ENCODE results near the gene REM1. TPM values are rescaled to one million over a fixed set of nuclear protein-coding genes. Genes with fewer than 3 reads are reported as not detected.
"Not testable (repeated sequence)": the region's sequence is repeated elsewhere in the genome, so short reads cannot be mapped to it uniquely, and the experiment has no call there.

REM1 gene
- total RNA-seq, 1 donor from 2014 or later = 4.7 TPM

- H3K36me3 ChIP-seq (ENCODE audit: control insufficient read depth in 3 of 3, insufficient read depth in 3 of 3, low read length in 3 of 3) = no peaks in the 10 kb centered on the region
- H3K27me3 ChIP-seq (ENCODE audit: control insufficient read depth in 3 of 3, insufficient read depth in 3 of 3, low read length in 3 of 3) = peaks cover 0 to 7% (median 4%) of the 10 kb centered on the region in 3 donors
Observed at GRCh38 chr20:31505903-31506302, 30.8 kb downstream of the REM1 start.

DNA sequence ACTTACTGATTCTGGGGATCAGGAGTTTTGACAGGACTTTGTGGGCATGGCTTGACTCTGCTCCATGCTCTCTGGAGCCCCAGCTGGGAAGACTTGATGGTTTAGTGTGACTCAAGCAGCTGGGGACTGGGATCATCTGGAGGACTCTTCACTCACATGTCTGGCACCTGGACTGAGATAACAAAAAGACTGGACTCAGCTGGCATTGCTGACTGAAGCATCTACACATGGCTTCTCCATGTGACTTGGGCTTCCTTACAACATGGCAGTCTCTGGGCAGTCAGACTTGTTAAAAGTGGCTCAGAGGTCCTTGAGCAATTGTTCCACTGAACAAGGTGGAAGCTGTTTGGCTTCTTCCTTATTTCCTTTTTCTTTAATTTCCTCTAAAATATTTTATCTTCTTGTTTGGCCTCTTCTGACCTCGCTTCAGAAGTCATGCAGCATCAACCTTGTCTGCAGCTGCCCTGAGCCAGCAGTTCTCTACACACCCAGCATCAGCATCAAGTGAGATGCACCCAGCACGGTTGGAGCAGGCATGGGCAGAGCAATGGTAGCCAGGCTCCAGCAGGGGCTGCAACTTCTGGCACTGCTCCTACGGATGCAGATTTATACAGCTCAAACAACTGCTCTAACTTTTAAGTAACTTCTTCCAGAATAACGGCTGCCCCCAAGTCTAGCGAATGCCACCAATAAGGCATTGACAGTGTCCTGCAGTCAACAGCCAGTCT lies 33.6 kb downstream of the REM1 start:
- Histone ChIP-seq H3K9me3 (ENCODE audit: control insufficient read depth in 3 of 3, low read length in 3 of 3) (peaks cover 0 to 4% (median 2%) of the 10 kb centered on the region in 3 donors), H3K9ac (ENCODE audit: low read depth in 1 of 3, low read length in 3 of 3) (no peak overlapping the region), H3K27me3 (ENCODE audit: control insufficient read depth in 3 of 3, insufficient read depth in 3 of 3, low read length in 3 of 3) (peaks cover 0 to 7% (median 4%) of the 10 kb centered on the region in 3 donors), H3K27ac (ENCODE audit: low read depth, low read length) (no peak overlapping the region), H3K4me1 (ENCODE audit: control insufficient read depth in 3 of 3, insufficient read depth in 3 of 3, low read length in 3 of 3) (no peaks in the 10 kb centered on the region), H3K36me3 (ENCODE audit: control insufficient read depth in 3 of 3, insufficient read depth in 3 of 3, low read length in 3 of 3) (no peaks in the 10 kb centered on the region), H3K4me3 (ENCODE audit: low read length in 3 of 3) (no peak overlapping the region)

More at GRCh38 chr20:31505903-31506302, 30.8 kb downstream of the REM1 start:
- Histone ChIP-seq H3K4me1 (ENCODE audit: control insufficient read depth in 3 of 3, insufficient read depth in 3 of 3, low read length in 3 of 3) (peaks cover 0 to 3% (median 0%) of the 10 kb centered on the region in 3 donors), H3K27ac (ENCODE audit: low read depth, low read length) (no peak overlapping the region), H3K9ac (ENCODE audit: low read depth in 1 of 3, low read length in 3 of 3) (no peak overlapping the region), H3K4me3 (ENCODE audit: low read length in 3 of 3) (no peak overlapping the region), H3K9me3 (ENCODE audit: control insufficient read depth in 3 of 3, low read length in 3 of 3) (peaks cover 0 to 4% (median 2%) of the 10 kb centered on the region in 3 donors)

- Histone ChIP-seq H3K36me3 (ENCODE audit: control insufficient read depth in 3 of 3, insufficient read depth in 3 of 3, low read length in 3 of 3) (peaks cover 8 to 14% (median 8%) of the 10 kb centered on the region in 3 donors), H3K27me3 (ENCODE audit: control insufficient read depth in 3 of 3, insufficient read depth in 3 of 3, low read length in 3 of 3) (no peaks in the 10 kb centered on the region), H3K4me1 (ENCODE audit: control insufficient read depth in 3 of 3, insufficient read depth in 3 of 3, low read length in 3 of 3) (peaks cover 35 to 37% (median 35%) of the 10 kb centered on the region in 3 donors), H3K27ac (ENCODE audit: low read depth, low read length) (peak within 1 kb of the TSS; percentile 75), H3K9ac (ENCODE audit: low read depth in 1 of 3, low read length in 3 of 3) (peak within 1 kb of the TSS; percentile 89 to 97 (median 92)), H3K9me3 (ENCODE audit: control insufficient read depth in 3 of 3, low read length in 3 of 3) (no peaks in the 10 kb centered on the region), H3K4me3 (ENCODE audit: low read length in 3 of 3) (peak within 1 kb of the TSS; percentile 91 to 100 (median 98))
Observed at GRCh38 chr20:31514154-31515071, 39.3 kb downstream of the REM1 start, which contains the start of gene HM13. Gene HM13, plus strand, starts transcription at chr20:31514442. Its CDS starts 110 bp downstream, at chr20:31514552.

- Histone ChIP-seq H3K27ac (ENCODE audit: low read depth, low read length) (peak overlapping the region; percentile 75), H3K9ac (ENCODE audit: low read depth in 1 of 3, low read length in 3 of 3) (peak overlapping the region; percentile 89 to 97 (median 92)), H3K4me1 (ENCODE audit: control insufficient read depth in 3 of 3, insufficient read depth in 3 of 3, low read length in 3 of 3) (peaks cover 35 to 40% (median 38%) of the 10 kb centered on the region in 3 donors)
Observed at GRCh38 chr20:31515072-31515774, 40.1 kb downstream of the REM1 start.

DNA sequence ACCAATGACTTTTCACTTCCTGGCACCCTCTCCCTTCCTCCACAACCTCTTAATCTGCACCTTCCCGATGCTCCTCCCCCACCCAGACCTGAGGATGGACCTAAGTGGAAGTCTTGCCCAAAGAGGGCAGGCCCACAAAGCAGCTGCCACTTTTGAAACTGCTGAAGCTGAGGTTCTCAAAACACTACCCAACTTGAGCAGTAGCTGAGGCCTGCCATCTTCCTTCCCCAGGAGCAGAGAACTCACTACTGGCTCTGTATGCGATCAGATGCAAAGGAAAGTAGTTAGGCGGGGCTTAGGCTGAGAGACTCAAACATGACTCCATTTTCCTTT lies 40.7 kb downstream of the REM1 start:
- H3K9me3 ChIP-seq (ENCODE audit: control insufficient read depth in 3 of 3, low read length in 3 of 3) = no peaks in the 10 kb centered on the region
- H3K36me3 ChIP-seq (ENCODE audit: control insufficient read depth in 3 of 3, insufficient read depth in 3 of 3, low read length in 3 of 3) = peaks cover 8 to 15% (median 8%) of the 10 kb centered on the region in 3 donors
- peaks cover 38 to 44% (median 43%) of the 10 kb centered on the region in 3 donors for H3K4me1 ChIP-seq (ENCODE audit: control insufficient read depth in 3 of 3, insufficient read depth in 3 of 3, low read length in 3 of 3)
- H3K4me3 ChIP-seq (ENCODE audit: low read length in 3 of 3) = peak overlapping the region; percentile 91 to 100 (median 98)
- no peak overlapping the region for H3K27ac ChIP-seq (ENCODE audit: low read depth, low read length)
- H3K27me3 ChIP-seq (ENCODE audit: control insufficient read depth in 3 of 3, insufficient read depth in 3 of 3, low read length in 3 of 3) = no peaks in the 10 kb centered on the region
- peak overlapping the region; percentile 15 to 97 (median 92) for H3K9ac ChIP-seq (ENCODE audit: low read depth in 1 of 3, low read length in 3 of 3)

More at GRCh38 chr20:31515072-31515774, 40.1 kb downstream of the REM1 start:
- no peaks in the 10 kb centered on the region for H3K9me3 ChIP-seq (ENCODE audit: control insufficient read depth in 3 of 3, low read length in 3 of 3)
- H3K27me3 ChIP-seq (ENCODE audit: control insufficient read depth in 3 of 3, insufficient read depth in 3 of 3, low read length in 3 of 3) = no peaks in the 10 kb centered on the region
- peaks cover 8 to 15% (median 8%) of the 10 kb centered on the region in 3 donors for H3K36me3 ChIP-seq (ENCODE audit: control insufficient read depth in 3 of 3, insufficient read depth in 3 of 3, low read length in 3 of 3)
- H3K4me3 ChIP-seq (ENCODE audit: low read length in 3 of 3) = peak overlapping the region; percentile 91 to 100 (median 98)

GRCh38 chr20:31516166-31516565 lies 41.1 kb downstream of the REM1 start:
- Histone ChIP-seq H3K27me3 (ENCODE audit: control insufficient read depth in 3 of 3, insufficient read depth in 3 of 3, low read length in 3 of 3) (no peaks in the 10 kb centered on the region), H3K27ac (ENCODE audit: low read depth, low read length) (no peak overlapping the region), H3K36me3 (ENCODE audit: control insufficient read depth in 3 of 3, insufficient read depth in 3 of 3, low read length in 3 of 3) (peaks cover 8 to 15% (median 8%) of the 10 kb centered on the region in 3 donors), H3K4me3 (ENCODE audit: low read length in 3 of 3) (peak overlapping the region in 2 of 3 donors; percentile 91 to 98), H3K9me3 (ENCODE audit: control insufficient read depth in 3 of 3, low read length in 3 of 3) (no peaks in the 10 kb centered on the region), H3K9ac (ENCODE audit: low read depth in 1 of 3, low read length in 3 of 3) (peak overlapping the region in 2 of 3 donors; percentile 1 to 92), H3K4me1 (ENCODE audit: control insufficient read depth in 3 of 3, insufficient read depth in 3 of 3, low read length in 3 of 3) (peaks cover 39 to 48% (median 44%) of the 10 kb centered on the region in 3 donors)

GRCh38 chr20:31516651-31517050 lies 41.6 kb downstream of the REM1 start:
- H3K27ac ChIP-seq (ENCODE audit: low read depth, low read length) = peak overlapping the region; percentile 34
- no peaks in the 10 kb centered on the region for H3K9me3 ChIP-seq (ENCODE audit: control insufficient read depth in 3 of 3, low read length in 3 of 3)
- peaks cover 39 to 48% (median 44%) of the 10 kb centered on the region in 3 donors for H3K4me1 ChIP-seq (ENCODE audit: control insufficient read depth in 3 of 3, insufficient read depth in 3 of 3, low read length in 3 of 3)
- peak overlapping the region in 1 of 3 donors; percentile 98 for H3K4me3 ChIP-seq (ENCODE audit: low read length in 3 of 3)
- peaks cover 8 to 15% (median 8%) of the 10 kb centered on the region in 3 donors for H3K36me3 ChIP-seq (ENCODE audit: control insufficient read depth in 3 of 3, insufficient read depth in 3 of 3, low read length in 3 of 3)
- no peaks in the 10 kb centered on the region for H3K27me3 ChIP-seq (ENCODE audit: control insufficient read depth in 3 of 3, insufficient read depth in 3 of 3, low read length in 3 of 3)
- peak overlapping the region in 1 of 3 donors; percentile 92 for H3K9ac ChIP-seq (ENCODE audit: low read depth in 1 of 3, low read length in 3 of 3)

DNA sequence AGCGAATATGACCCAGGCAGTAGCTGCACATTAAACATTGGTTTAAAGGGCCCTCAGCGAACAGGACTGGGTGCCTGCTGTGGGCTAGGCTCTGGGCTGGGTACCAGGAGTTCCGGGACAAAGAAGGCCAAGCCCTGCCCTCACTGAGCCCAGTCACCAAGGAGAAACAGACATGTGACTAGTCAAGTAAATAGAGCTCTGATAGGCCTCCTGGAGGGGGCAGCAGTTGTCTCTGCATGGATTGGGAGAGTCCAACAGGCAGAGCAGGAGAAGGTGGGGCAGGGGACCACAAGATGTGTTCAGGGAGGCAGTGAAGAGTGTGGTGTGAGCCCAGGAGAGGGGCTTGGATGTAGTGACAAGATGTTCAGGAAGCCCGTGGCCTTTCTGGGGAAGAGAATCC lies 42.3 kb downstream of the REM1 start:
- Histone ChIP-seq H3K4me1 (ENCODE audit: control insufficient read depth in 3 of 3, insufficient read depth in 3 of 3, low read length in 3 of 3) (peaks cover 39 to 52% (median 49%) of the 10 kb centered on the region in 3 donors), H3K36me3 (ENCODE audit: control insufficient read depth in 3 of 3, insufficient read depth in 3 of 3, low read length in 3 of 3) (peaks cover 8 to 15% (median 8%) of the 10 kb centered on the region in 3 donors), H3K27me3 (ENCODE audit: control insufficient read depth in 3 of 3, insufficient read depth in 3 of 3, low read length in 3 of 3) (no peaks in the 10 kb centered on the region), H3K4me3 (ENCODE audit: low read length in 3 of 3) (peak overlapping the region in 1 of 3 donors; percentile 2), H3K9me3 (ENCODE audit: control insufficient read depth in 3 of 3, low read length in 3 of 3) (no peaks in the 10 kb centered on the region), H3K27ac (ENCODE audit: low read depth, low read length) (peak overlapping the region; percentile 34), H3K9ac (ENCODE audit: low read depth in 1 of 3, low read length in 3 of 3) (peak overlapping the region in 2 of 3 donors; percentile 7 to 8)

DNA sequence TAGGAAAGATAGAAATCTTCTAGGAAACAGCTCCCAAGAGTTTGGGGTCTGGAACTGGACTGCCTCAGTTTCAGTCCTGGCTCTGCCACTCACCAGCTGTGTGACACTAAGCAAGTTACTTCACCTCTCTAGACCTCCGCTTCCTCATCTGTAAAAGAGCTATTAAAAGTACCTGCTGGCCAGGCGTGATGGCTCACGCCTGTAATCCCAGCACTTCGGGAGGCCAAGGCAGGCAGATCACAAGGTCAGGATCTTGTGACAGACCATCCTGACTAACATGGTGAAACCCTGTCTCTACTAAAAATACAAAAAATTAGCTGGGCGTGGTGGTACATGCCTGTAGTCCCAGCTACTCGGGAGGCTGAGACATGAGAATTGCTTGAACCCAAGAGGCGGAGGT lies 46.2 kb downstream of the REM1 start:
- H3K9me3 ChIP-seq (ENCODE audit: control insufficient read depth in 3 of 3, low read length in 3 of 3); H3K27me3 ChIP-seq (ENCODE audit: control insufficient read depth in 3 of 3, insufficient read depth in 3 of 3, low read length in 3 of 3); H3K4me3 ChIP-seq (ENCODE audit: low read length in 3 of 3); H3K9ac ChIP-seq (ENCODE audit: low read depth in 1 of 3, low read length in 3 of 3): not testable (repeated sequence)
- Histone ChIP-seq H3K4me1 (ENCODE audit: control insufficient read depth in 3 of 3, insufficient read depth in 3 of 3, low read length in 3 of 3) (peaks cover 24 to 37% (median 27%) of the 10 kb centered on the region in 3 donors), H3K27ac (ENCODE audit: low read depth, low read length) (peak overlapping the region; percentile 21), H3K36me3 (ENCODE audit: control insufficient read depth in 3 of 3, insufficient read depth in 3 of 3, low read length in 3 of 3) (peaks cover 2 to 15% (median 15%) of the 10 kb centered on the region in 3 donors)

Measured in skeletal muscle tissue (tissue), 4 donors.